SK-N-SH treated with all-trans-retinoic acid at 6 μM for 48 hours (cell line): ENCODE results near the gene IGF1R.

ENCODE experiments used
- ATAC-seq: fragments of 200-7000 bp; cut with Tn5 transposase; 3 replicates; pipeline ENCODE4 v1.9.1; 2020; ENCODE audit warnings: mild to moderate bottlenecking, moderate library complexity
- ARNTL ChIP-seq: fragments of 450-650 bp; formaldehyde crosslinking; IDR thresholded peaks from 2 replicates; pipeline ENCODE4 v1.5.0; 2020; ENCODE audit warnings: low read depth, mild to moderate bottlenecking, moderate library complexity, borderline replicate concordance
- CREB5 ChIP-seq: fragments of 250-450 bp; sonication (Bioruptor Pico); IDR thresholded peaks from 2 replicates; pipeline ENCODE4 v1.5.1; 2020; ENCODE audit warnings: low read depth, mild to moderate bottlenecking, moderate library complexity
- CSRNP3 ChIP-seq: fragments of 250-450 bp; sonication (Bioruptor Pico); IDR thresholded peaks from 2 replicates; pipeline ENCODE4 v1.5.1; 2021; ENCODE audit warnings: mild to moderate bottlenecking, moderate library complexity
- ESRRG ChIP-seq: fragments of 250-450 bp; sonication (Bioruptor Pico); IDR thresholded peaks from 2 replicates; pipeline ENCODE4 v1.6.1; 2021; ENCODE audit warnings: mild to moderate bottlenecking
- ISL1 ChIP-seq: fragments of 250-450 bp; sonication (Bioruptor Pico); IDR thresholded peaks from 2 replicates; pipeline ENCODE4 v2.1.2; 2022; ENCODE audit warnings: mild to moderate bottlenecking, moderate library complexity
- PATZ1 ChIP-seq: fragments of 250-450 bp; sonication (Bioruptor Pico); IDR thresholded peaks from 2 replicates; pipeline ENCODE4 v1.8.0; 2020; ENCODE audit warnings: mild to moderate bottlenecking, moderate library complexity, borderline replicate concordance
- POU6F1 ChIP-seq: fragments of 250-450 bp; sonication (Bioruptor Pico); IDR thresholded peaks from 2 replicates; pipeline ENCODE4 v1.8.0; 2021; ENCODE audit warnings: low read depth, mild to moderate bottlenecking, moderate library complexity, borderline replicate concordance
- PPARA ChIP-seq: fragments of 250-450 bp; sonication (Bioruptor Pico); IDR thresholded peaks from 2 replicates; pipeline ENCODE4 v1.5.0; 2020; ENCODE audit warnings: mild to moderate bottlenecking, borderline replicate concordance
- SNAI2 ChIP-seq: fragments of 250-450 bp; sonication (Bioruptor Pico); IDR thresholded peaks from 2 replicates; pipeline ENCODE4 v1.5.0; 2020; ENCODE audit warnings: mild to moderate bottlenecking, moderate library complexity
- TSHZ2 ChIP-seq: fragments of 250-450 bp; sonication (Bioruptor Pico); IDR thresholded peaks from 2 replicates; pipeline ENCODE4 v1.5.0; 2020; ENCODE audit warnings: mild to moderate bottlenecking, moderate library complexity
- ZC3H10 ChIP-seq: fragments of 250-450 bp; sonication (Bioruptor Pico); IDR thresholded peaks from 2 replicates; pipeline ENCODE4 v1.5.1; 2021; ENCODE audit warnings: mild to moderate bottlenecking, moderate library complexity
- ZFP3 ChIP-seq: fragments of 250-450 bp; sonication (Bioruptor Pico); IDR thresholded peaks from 2 replicates; pipeline ENCODE4 v1.5.0; 2020; ENCODE audit warnings: mild to moderate bottlenecking, moderate library complexity
- ZFP30 ChIP-seq: fragments of 450-650 bp; formaldehyde crosslinking; IDR thresholded peaks from 2 replicates; pipeline ENCODE4 v1.5.0; 2022; ENCODE audit warnings: mild to moderate bottlenecking, moderate library complexity
- ZNF565 ChIP-seq: fragments of 450-650 bp; formaldehyde crosslinking; conservative IDR thresholded peaks from 2 replicates; pipeline ENCODE4 v1.5.0; 2020; ENCODE audit warnings: low read depth, mild to moderate bottlenecking, moderate library complexity
- ZNF70 ChIP-seq: fragments of 450-650 bp; formaldehyde crosslinking; IDR thresholded peaks from 2 replicates; pipeline ENCODE4 v1.5.0; 2020; ENCODE audit warnings: mild to moderate bottlenecking, moderate library complexity
- ZNF8 ChIP-seq: fragments of 450-650 bp; formaldehyde crosslinking; IDR thresholded peaks from 2 replicates; pipeline ENCODE4 v1.5.0; 2020; ENCODE audit warnings: mild to moderate bottlenecking, moderate library complexity

IGF1R gene

GRCh38 chr15:98729446-98730042 lies 81.2 kb downstream of the IGF1R start:
- ATAC-seq = no peak
- TF ChIP-seq SNAI2 (no peak), CSRNP3 (CRISPR knock-in tag) (no peak), POU6F1 (CRISPR knock-in tag) (no peak), ZFP3 (CRISPR knock-in tag) (no peak), PPARA (CRISPR knock-in tag) (no peak), PATZ1 (CRISPR knock-in tag) (no peak), ARNTL (no peak), ZC3H10 (CRISPR knock-in tag) (no peak), ZNF70 (no peak), ZNF565 (CRISPR knock-in tag) (no peak), ZFP30 (CRISPR knock-in tag) (no peak)

- no peak for ATAC-seq
- TF ChIP-seq TSHZ2 (CRISPR knock-in tag) (no peak), ZNF8 (CRISPR knock-in tag) (no peak), ISL1 (CRISPR knock-in tag) (peak; percentile 75)
Measured at GRCh38 chr15:98730860-98731711, 82.7 kb downstream of the IGF1R start.

GRCh38 chr15:98731712-98732450 lies 83.5 kb downstream of the IGF1R start:
- no peak for ATAC-seq
- no peak for TF ChIP-seq ZFP30 (CRISPR knock-in tag)
- TF ChIP-seq ZFP3 (CRISPR knock-in tag) = peak; percentile 90

- no peak for ATAC-seq
- TF ChIP-seq ZNF565 (CRISPR knock-in tag) = no peak
- no peak for TF ChIP-seq PATZ1 (CRISPR knock-in tag)
- TF ChIP-seq ESRRG = no peak
- TF ChIP-seq CREB5 (CRISPR knock-in tag) = no peak
- no peak for TF ChIP-seq ZC3H10 (CRISPR knock-in tag)
- TF ChIP-seq CSRNP3 (CRISPR knock-in tag) = no peak
Measured at GRCh38 chr15:98733098-98733497, 84.8 kb downstream of the IGF1R start.
